IPS-18a (cell line): Measurements from ENCODE around the gene SYT15.

Source experiments
- H3K27ac ChIP-seq: one replicate; pipeline ENCODE4 v1.5.1; 2013; ENCODE audit warnings: low read length
- H3K27me3 ChIP-seq: one replicate; pipeline ENCODE4 v1.6.1; 2013; ENCODE audit warnings: mild to moderate bottlenecking, low read length; ENCODE audit not compliant: control insufficient read depth, insufficient read depth
- H3K36me3 ChIP-seq: one replicate; pipeline ENCODE4 v1.6.1; 2013; ENCODE audit warnings: low read depth, low read length; ENCODE audit not compliant: control insufficient read depth
- H3K4me1 ChIP-seq: one replicate; pipeline ENCODE4 v1.6.1; 2013; ENCODE audit warnings: low read depth, low read length; ENCODE audit not compliant: control insufficient read depth
- H3K4me3 ChIP-seq: one replicate; pipeline ENCODE4 v1.5.1; 2013; ENCODE audit warnings: low read length
- H3K9ac ChIP-seq: one replicate; pipeline ENCODE4 v1.6.1; 2013; ENCODE audit warnings: mild to moderate bottlenecking, low read length, moderate library complexity
- H3K9me3 ChIP-seq: one replicate; pipeline ENCODE4 v1.6.1; 2013; ENCODE audit warnings: low read depth, low read length; ENCODE audit not compliant: control insufficient read depth

Gene SYT15

DNA sequence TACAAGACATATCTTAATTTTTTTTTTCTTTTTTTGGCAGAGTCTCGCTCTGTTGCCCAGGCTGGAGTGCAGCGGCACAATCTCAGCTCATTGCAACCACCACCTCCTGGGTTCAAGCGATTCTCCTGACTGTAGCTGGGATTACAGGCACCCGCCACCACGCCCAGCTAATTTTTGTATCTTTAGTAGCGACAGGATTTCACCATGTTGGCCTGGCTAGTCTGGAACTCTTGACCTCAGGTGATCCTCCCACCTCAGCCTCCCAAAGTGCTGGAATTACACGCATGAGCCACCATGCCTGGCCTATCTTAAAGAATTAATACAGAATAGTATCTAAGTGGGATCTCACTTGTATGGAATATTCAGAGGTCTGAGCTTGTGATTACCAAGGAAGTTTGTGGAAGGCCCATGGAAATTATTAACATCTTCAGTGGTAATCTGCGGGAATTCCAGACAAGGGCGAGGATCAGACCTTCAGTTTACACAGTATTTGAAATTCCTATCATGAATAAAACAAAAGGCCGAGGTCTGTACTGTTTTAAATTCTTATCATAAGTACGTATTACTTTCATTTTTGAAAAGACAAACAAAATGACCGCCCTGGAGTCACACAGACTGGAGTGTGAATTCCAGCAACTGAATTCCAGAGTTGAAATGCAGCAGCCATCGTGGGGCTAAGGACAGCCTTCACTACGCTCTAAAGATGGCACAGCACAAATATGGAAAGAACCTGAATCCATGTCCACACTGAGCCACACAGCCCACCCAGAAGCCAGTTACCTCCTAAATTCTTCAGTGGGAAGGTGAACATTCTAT lies 39.1 kb upstream of the SYT15 start:
- H3K27ac ChIP-seq = no peak overlapping the region
- peaks cover 18% of the 10 kb centered on the region for H3K4me1 ChIP-seq
- H3K9ac ChIP-seq = no peak overlapping the region
- H3K4me3 ChIP-seq = no peak overlapping the region
- no peaks in the 10 kb centered on the region for H3K36me3 ChIP-seq
- H3K9me3 ChIP-seq = no peaks in the 10 kb centered on the region
- peaks cover 8% of the 10 kb centered on the region for H3K27me3 ChIP-seq

DNA sequence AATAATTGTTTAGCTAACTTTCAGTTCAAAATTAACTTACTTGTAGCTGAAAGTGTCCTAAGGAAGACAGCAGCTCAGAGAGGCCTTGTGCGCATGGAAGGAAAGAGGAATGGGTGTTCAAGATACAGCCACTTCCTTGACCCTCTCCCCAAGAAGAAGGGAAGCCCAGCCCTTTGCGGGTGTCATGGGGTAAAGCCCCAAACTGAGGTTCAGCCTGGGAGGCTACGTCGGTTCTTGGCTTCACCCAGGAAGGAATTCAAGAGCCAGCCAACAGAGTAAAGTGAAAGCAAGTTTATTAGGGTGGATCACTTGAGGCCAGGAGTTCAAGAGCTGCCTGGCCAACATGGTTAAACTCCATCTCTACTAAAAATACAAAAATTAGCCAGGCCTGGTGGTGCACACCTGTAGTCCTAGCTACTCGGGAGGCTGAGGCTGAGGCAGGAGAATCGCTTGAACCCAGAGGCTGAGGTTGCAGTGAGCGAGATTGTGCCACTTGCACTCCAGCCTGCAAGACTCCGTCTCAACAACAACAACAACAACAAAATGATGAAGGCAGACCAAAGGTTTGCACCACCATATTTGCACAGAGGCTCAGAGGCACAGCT lies 38.4 kb upstream of the SYT15 start:
- Histone ChIP-seq H3K4me1 (peaks cover 18% of the 10 kb centered on the region), H3K27me3 (peaks cover 8% of the 10 kb centered on the region), H3K36me3 (no peaks in the 10 kb centered on the region), H3K27ac (no peak overlapping the region), H3K9me3 (no peaks in the 10 kb centered on the region), H3K4me3 (peak overlapping the region; percentile 17), H3K9ac (no peak overlapping the region)

DNA sequence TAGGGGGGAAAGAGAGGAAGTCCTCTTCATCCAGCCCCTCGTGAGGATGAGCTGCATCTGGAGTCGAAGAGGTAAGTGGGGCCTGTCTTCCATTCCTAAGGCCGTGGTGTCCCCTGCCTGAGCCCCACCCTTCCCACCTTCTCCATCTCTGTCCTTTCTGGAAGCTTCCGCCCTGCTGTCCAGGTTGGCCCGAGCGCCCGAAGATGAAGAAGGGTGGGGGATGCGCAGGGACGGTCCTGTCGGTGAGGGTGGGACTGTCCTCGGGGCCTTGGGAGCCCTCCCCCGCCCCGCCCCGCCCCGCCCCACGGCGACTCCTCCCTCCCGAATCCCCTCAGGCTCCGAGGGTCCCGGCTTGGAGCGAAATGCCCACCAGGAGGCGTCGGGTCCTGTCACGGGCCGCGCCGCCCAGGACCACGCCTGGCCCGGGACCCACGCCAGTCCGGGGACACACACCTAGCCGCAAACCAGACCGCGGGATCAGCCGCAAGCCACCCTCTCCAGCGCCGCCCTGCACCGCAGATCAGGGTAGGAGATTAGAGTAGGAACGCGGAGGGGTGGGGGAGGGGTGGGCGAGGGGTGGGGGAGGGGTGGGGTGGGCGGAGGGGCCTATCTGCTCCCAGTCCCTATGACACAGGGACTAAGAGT lies 37.8 kb upstream of the SYT15 start:
- Histone ChIP-seq H3K36me3 (no peaks in the 10 kb centered on the region), H3K9ac (no peak overlapping the region), H3K4me3 (peak overlapping the region; percentile 17), H3K4me1 (peaks cover 18% of the 10 kb centered on the region), H3K27me3 (peaks cover 8% of the 10 kb centered on the region), H3K9me3 (no peaks in the 10 kb centered on the region), H3K27ac (no peak overlapping the region)

GRCh38 chr10:46541735-46542566 lies 37.0 kb upstream of the SYT15 start:
- Histone ChIP-seq H3K9ac (no peak overlapping the region), H3K36me3 (no peaks in the 10 kb centered on the region), H3K27me3 (peaks cover 8% of the 10 kb centered on the region), H3K4me1 (peaks cover 13% of the 10 kb centered on the region), H3K4me3 (no peak overlapping the region), H3K27ac (no peak overlapping the region), H3K9me3 (no peaks in the 10 kb centered on the region)

- H3K27ac ChIP-seq = no peak overlapping the region
- H3K27me3 ChIP-seq = peaks cover 8% of the 10 kb centered on the region
- H3K9ac ChIP-seq = no peak overlapping the region
- no peaks in the 10 kb centered on the region for H3K9me3 ChIP-seq
- H3K4me1 ChIP-seq = peaks cover 6% of the 10 kb centered on the region
- no peak overlapping the region for H3K4me3 ChIP-seq
- H3K36me3 ChIP-seq = no peaks in the 10 kb centered on the region
Observed at GRCh38 chr10:46542567-46543465, 36.1 kb upstream of the SYT15 start.

DNA sequence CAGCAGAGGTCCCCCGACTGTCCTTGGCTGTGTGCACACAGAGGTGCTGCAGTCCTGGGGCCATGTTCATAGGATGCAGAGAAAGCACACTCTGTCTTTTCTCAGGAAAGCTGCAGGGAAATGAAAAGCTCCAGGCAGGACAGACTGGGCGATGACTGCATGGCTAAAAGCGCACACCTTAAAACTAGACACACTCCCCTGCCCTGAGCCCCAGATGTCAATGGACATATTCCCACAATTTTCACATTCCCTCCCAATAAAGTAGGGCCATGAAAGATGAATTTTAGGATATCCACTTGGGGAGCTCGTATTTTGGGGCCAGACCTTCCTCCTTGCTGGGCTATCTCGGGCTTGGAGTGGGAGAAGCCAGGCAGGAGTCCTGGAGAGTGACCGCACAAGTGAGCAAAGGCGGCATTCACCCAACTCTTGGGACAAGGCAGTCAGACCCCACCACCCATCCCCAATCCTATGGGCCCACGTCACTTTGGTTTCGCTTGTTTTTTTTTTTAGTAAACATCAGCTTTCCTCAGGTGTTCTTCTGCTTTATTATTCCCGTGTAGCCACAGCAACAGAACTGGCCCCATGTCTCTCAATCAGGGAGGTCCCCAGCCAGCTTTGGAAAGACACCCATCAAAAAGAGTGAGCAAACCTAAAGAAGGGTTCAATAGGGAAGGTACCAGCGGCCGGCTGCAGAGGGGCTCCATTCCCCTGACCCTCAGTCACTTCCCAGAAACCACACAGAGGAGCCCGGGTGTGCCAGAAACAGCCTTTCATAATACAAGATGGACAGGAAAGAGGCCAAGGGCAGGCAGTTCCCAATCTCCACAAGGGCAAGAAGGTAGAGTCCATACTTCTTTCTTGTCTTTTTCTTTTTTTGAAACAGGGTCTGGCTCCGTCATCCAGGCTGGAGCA lies 35.2 kb upstream of the SYT15 start:
- Histone ChIP-seq H3K36me3 (no peaks in the 10 kb centered on the region), H3K27ac (no peak overlapping the region), H3K4me1 (peaks cover 6% of the 10 kb centered on the region), H3K9me3 (no peaks in the 10 kb centered on the region), H3K4me3 (no peak overlapping the region), H3K9ac (no peak overlapping the region), H3K27me3 (peaks cover 8% of the 10 kb centered on the region)

DNA sequence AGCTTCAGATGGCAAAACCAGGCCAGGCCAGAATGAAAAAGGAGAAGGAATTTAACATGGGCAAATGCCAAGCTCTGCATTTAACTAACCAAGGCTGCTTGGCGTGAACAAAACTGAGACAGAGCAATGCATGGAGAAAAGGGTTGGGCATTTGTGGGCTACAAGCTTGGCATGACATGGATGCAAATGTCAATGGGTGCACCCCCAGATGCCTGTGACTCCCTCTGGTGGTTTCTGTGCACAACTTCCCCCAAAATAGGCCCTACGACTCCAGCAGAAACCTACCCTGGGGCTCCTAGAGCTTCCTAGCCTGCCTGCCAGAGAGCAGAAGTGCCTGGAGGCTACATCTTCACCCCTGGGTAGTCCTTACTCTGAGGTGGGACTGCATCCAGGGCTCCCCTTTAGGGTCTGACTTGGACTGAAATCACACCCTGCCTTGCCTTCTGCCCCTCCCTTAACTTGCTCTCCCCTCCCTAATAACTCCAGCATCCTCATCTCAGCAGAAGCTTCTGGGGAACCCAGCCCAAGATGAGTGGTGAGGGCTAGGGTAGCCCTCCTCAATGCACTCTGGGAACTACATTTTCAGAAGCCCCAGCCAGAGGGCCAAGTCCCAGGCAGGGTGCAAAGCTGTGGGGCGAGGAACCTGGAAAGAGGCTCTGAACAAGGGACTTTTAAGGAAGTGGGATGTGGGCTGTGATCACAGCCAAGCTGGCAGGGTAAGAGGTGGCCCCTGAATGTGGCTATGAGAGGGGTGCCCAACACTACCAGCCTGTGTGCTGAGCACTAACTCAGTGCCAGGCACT lies 33.7 kb upstream of the SYT15 start:
- Histone ChIP-seq H3K9ac (no peak overlapping the region), H3K9me3 (no peaks in the 10 kb centered on the region), H3K36me3 (peaks cover 7% of the 10 kb centered on the region), H3K4me3 (no peak overlapping the region), H3K4me1 (peaks cover 6% of the 10 kb centered on the region), H3K27me3 (peaks cover 8% of the 10 kb centered on the region), H3K27ac (no peak overlapping the region)

DNA sequence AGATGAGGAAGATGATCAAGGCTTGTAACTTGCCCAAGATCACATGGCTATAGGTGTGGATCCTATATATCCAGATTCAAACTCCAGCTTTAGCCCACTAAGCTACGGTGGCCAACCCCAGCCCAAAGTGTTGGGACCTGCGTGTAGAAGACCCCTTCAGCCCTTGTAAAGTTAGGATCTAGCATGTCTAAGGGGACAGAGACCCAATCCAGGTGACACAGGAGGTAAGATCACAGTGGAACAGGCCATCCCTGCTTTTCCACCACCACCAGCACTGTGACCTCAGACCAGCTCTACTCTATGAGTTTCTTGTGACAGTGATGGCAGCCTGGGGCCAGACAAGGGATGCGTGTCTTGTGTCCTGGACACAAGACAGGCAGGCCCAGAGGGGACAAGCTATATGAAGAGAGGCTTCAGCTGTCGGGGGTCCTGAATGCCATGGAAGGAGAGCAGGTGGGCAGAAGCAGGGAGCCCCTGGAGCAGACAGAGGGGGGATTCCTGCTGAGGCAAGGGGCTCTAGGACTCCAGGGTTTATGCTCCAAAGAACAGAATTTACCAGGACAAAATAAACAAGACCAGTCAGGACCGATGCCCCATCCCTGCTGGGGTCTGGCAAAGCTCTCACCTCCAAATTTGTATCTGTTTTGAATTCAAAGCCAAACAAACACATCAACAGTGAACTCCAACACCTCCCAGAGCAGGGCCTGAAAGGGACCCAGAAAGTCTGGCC lies 32.9 kb upstream of the SYT15 start:
- H3K36me3 ChIP-seq = peaks cover 7% of the 10 kb centered on the region

More for the DNA sequence above, 32.9 kb upstream of the SYT15 start:
- H3K4me1 ChIP-seq = peaks cover 6% of the 10 kb centered on the region
- no peaks in the 10 kb centered on the region for H3K27me3 ChIP-seq
- H3K27ac ChIP-seq = no peak overlapping the region
- no peak overlapping the region for H3K4me3 ChIP-seq
- no peak overlapping the region for H3K9ac ChIP-seq
- H3K9me3 ChIP-seq = no peaks in the 10 kb centered on the region
